A673 (cell line): ENCODE measurements around the gene LRRC1. TPM values are rescaled to one million over a fixed set of nuclear protein-coding genes. Genes with fewer than 3 reads are reported as not detected.

Experiments used
- BruUV-seq: library from RNA; stranded (reverse); fragments of 400-500 nt; replicated peaks from 2 replicates; lab custom pipeline; 2021; lab: Mats Ljungman, UMichigan
- CTCF ChIA-PET: fragments of 300-600 bp; sonication (Branson Sonifier 250); formaldehyde crosslinking; loops from one replicate; lab custom pipeline; 2022; ENCODE audit warnings: antibody characterized with exemption; lab: Charles Lee
- POLR2A ChIA-PET: fragments of 300-600 bp; sonication (Branson Sonifier 250); formaldehyde crosslinking; loops from one replicate; lab custom pipeline; 2022; ENCODE audit warnings: antibody characterized with exemption; ENCODE audit not compliant: low non-redundant PET; lab: Charles Lee
- DNase-seq: peaks from one replicate; pipeline ENCODE4 v3.0.0-alpha.2; 2015; ENCODE audit warnings: low spot score
- H3K27ac ChIP-seq: fragments of 200-600 bp; sonication (generic); 2 replicates; pipeline ENCODE4 v1.5.1; 2016; ENCODE audit warnings: mixed run types, low read depth, mild to moderate bottlenecking, mixed read lengths, antibody characterized with exemption, low read length; ENCODE audit not compliant: poor library complexity, severe bottlenecking
- H3K27me3 ChIP-seq: fragments of 200-600 bp; sonication (generic); replicated peaks from 2 replicates; pipeline ENCODE4 v1.6.1; 2017; ENCODE audit warnings: mixed run types, low read depth, mild to moderate bottlenecking, mixed read lengths, antibody characterized with exemption, low read length; ENCODE audit not compliant: insufficient read depth, poor library complexity
- H3K36me3 ChIP-seq: fragments of 200-600 bp; sonication (generic); 2 replicates; pipeline ENCODE4 v1.6.1; 2016; ENCODE audit warnings: mixed run types, mild to moderate bottlenecking, mixed read lengths, antibody characterized with exemption, low read length; ENCODE audit not compliant: insufficient read depth, poor library complexity, severe bottlenecking
- H3K4me1 ChIP-seq: fragments of 200-600 bp; sonication (generic); 2 replicates; pipeline ENCODE4 v1.6.1; 2017; ENCODE audit warnings: mixed run types, mild to moderate bottlenecking, mixed read lengths, antibody characterized with exemption, low read length; ENCODE audit not compliant: insufficient read depth, poor library complexity, severe bottlenecking
- H3K4me3 ChIP-seq: fragments of 200-600 bp; sonication (generic); 2 replicates; pipeline ENCODE4 v1.5.1; 2016; ENCODE audit warnings: low read depth, mixed run types, mild to moderate bottlenecking, mixed read lengths, low read length; ENCODE audit not compliant: poor library complexity, severe bottlenecking
- H3K9me3 ChIP-seq: fragments of 200-600 bp; sonication (generic); 2 replicates; pipeline ENCODE4 v1.6.1; 2016; ENCODE audit warnings: mixed run types, low read depth, mild to moderate bottlenecking, mixed read lengths, antibody characterized with exemption, low read length; ENCODE audit not compliant: poor library complexity, severe bottlenecking
- CTCF ChIP-seq: fragments of 300-800, 200-600 bp; sonication (generic); conservative IDR thresholded peaks from 2 replicates; pipeline ENCODE4 v1.5.1; 2017; ENCODE audit warnings: low read depth, mild to moderate bottlenecking, antibody characterized with exemption, low read length, moderate library complexity, mixed read lengths
- EZH2 ChIP-seq: fragments of 200-600 bp; sonication (generic); IDR thresholded peaks from 2 replicates; pipeline ENCODE4 v1.6.1; 2017; ENCODE audit warnings: borderline replicate concordance, low read depth, mild to moderate bottlenecking, mixed read lengths, antibody characterized with exemption, low read length; ENCODE audit not compliant: poor library complexity, severe bottlenecking
- intact Hi-C: fragments of 100-400 bp; cut with micrococcal nuclease; formaldehyde crosslinking; loops from one replicate; pipeline ENCODE4 v1.10.0; 2022; ENCODE audit not compliant: unreplicated experiment
- total RNA-seq: library from RNA; stranded (reverse); gene quantifications from 2 replicates; pipeline ENCODE4 v1.2.3, GENCODE V29; 2021

The LRRC1 gene
- total RNA-seq, 1 experiment from 2014 or later = 4.4 TPM

- intact Hi-C loops = loop anchor here (5.0 kb wide), 1 partner anchor 45 kb away; no protein-coding TSS in a partner anchor
- Histone ChIP-seq H3K4me1 (no peaks in the 10 kb centered on the region), H3K27ac (no peak overlapping the region), H3K4me3 (no peak overlapping the region), H3K9me3 (no peaks in the 10 kb centered on the region), H3K27me3 (no peaks in the 10 kb centered on the region), H3K36me3 (no peaks in the 10 kb centered on the region)
- TF ChIP-seq CTCF (no peak), EZH2 (no peak)
- ChIA-PET CTCF (no interaction called here), POLR2A (no interaction called here)
- BruUV-seq = no TSS peak
- no peak for DNase-seq
Observed at GRCh38 chr6:53916804-53917463, 122.1 kb downstream of the LRRC1 start.

- H3K9me3 ChIP-seq = no peaks in the 10 kb centered on the region
- DNase-seq = no peak
- H3K36me3 ChIP-seq = no peaks in the 10 kb centered on the region
- no peak overlapping the region for H3K4me3 ChIP-seq
- H3K4me1 ChIP-seq = no peaks in the 10 kb centered on the region
- H3K27ac ChIP-seq = no peak overlapping the region
- no TSS peak for BruUV-seq
- ChIA-PET CTCF (no interaction called here), POLR2A (no interaction called here)
- intact Hi-C loops = loop anchor here (5.0 kb wide), 1 partner anchor 45 kb away; no protein-coding TSS in a partner anchor
- TF ChIP-seq CTCF (no peak), EZH2 (no peak)
- no peaks in the 10 kb centered on the region for H3K27me3 ChIP-seq
Observed at GRCh38 chr6:53917464-53917842, 122.6 kb downstream of the LRRC1 start.

GRCh38 chr6:53918854-53919510 is 124.2 kb downstream of the LRRC1 start:
- intact Hi-C loops = loop anchor here (5.0 kb wide), 1 partner anchor 47 kb away; no protein-coding TSS in a partner anchor
- no peak for TF ChIP-seq EZH2
- no peak for TF ChIP-seq CTCF
- Histone ChIP-seq H3K9me3 (no peaks in the 10 kb centered on the region), H3K27ac (no peak overlapping the region), H3K4me1 (no peaks in the 10 kb centered on the region), H3K4me3 (no peak overlapping the region), H3K27me3 (no peaks in the 10 kb centered on the region), H3K36me3 (no peaks in the 10 kb centered on the region)
- CTCF ChIA-PET = no interaction called here
- DNase-seq = no peak
- no TSS peak for BruUV-seq
- POLR2A ChIA-PET = no interaction called here
